CD14-positive monocyte (primary cell): ENCODE results near the gene GGA1. TPM values are rescaled to one million over a fixed set of nuclear protein-coding genes. Genes with fewer than 3 reads are reported as not detected.

Experiments
- DNase-seq, 3 donors: peaks; one replicate each; pipeline ENCODE4 v3.0.0-alpha.2; 2011 to 2022
- H2AFZ ChIP-seq: 2 replicates; pipeline ENCODE4 v1.6.0; 2012; ENCODE audit warnings: mild to moderate bottlenecking, low read depth, low read length, inconsistent platforms; ENCODE audit not compliant: insufficient read depth, poor library complexity, severe bottlenecking
- H3K27ac ChIP-seq, 2 donors: 1 replicate in 1 of 2; 2 replicates in 1 of 2; pipeline ENCODE4 v1.5.1; 2012 to 2013; ENCODE audit warnings: low read length in 2 of 2, control low read depth in 1 of 2, inconsistent platforms in 1 of 2, low read depth in 1 of 2, mild to moderate bottlenecking in 1 of 2
- H3K27me3 ChIP-seq, 2 donors: one replicate each; pipeline versions ENCODE4 v1.6.0 to v1.6.1; 2011 to 2013; ENCODE audit warnings: low read length in 2 of 2; ENCODE audit not compliant: control insufficient read depth in 2 of 2, insufficient read depth in 2 of 2
- H3K36me3 ChIP-seq, 2 donors: replicated peaks in 1 of 2; 1 replicate in 1 of 2; 2 replicates in 1 of 2; pipeline versions ENCODE4 v1.5.1 to v1.6.1; 2012 to 2013; ENCODE audit warnings: low read length in 2 of 2, control low read depth in 1 of 2, inconsistent platforms in 1 of 2, mild to moderate bottlenecking in 1 of 2; ENCODE audit not compliant: insufficient read depth in 2 of 2, control insufficient read depth in 1 of 2
- H3K4me1 ChIP-seq, 2 donors: 1 replicate in 1 of 2; 2 replicates in 1 of 2; pipeline versions ENCODE4 v1.5.1 to v1.6.1; 2012 to 2013; ENCODE audit warnings: low read length in 2 of 2, control low read depth in 1 of 2, inconsistent platforms in 1 of 2, mild to moderate bottlenecking in 1 of 2, moderate library complexity in 1 of 2; ENCODE audit not compliant: insufficient read depth in 2 of 2, control insufficient read depth in 1 of 2
- H3K4me2 ChIP-seq: replicated peaks from 2 replicates; pipeline ENCODE3; 2012; ENCODE audit warnings: low read length, moderate library complexity, mild to moderate bottlenecking; ENCODE audit not compliant: poor library complexity, severe bottlenecking; ENCODE audit errors: extremely low read depth
- H3K4me3 ChIP-seq, 3 experiments: fragments of 200-600 bp in 1 of 3; sonication (generic) in 1 of 3; replicated peaks in 1 of 3; 1 replicate in 2 of 3; 2 replicates in 1 of 3; pipeline ENCODE4 v1.5.1; 2011 to 2013; ENCODE audit warnings: low read length in 3 of 3, mild to moderate bottlenecking in 3 of 3, control low read depth in 2 of 3, low read depth in 2 of 3, inconsistent platforms in 1 of 3, moderate library complexity in 1 of 3
- H3K79me2 ChIP-seq: 2 replicates; pipeline ENCODE4 v1.6.0; 2012; ENCODE audit warnings: mild to moderate bottlenecking, control low read depth, inconsistent platforms, low read length, moderate library complexity; ENCODE audit not compliant: insufficient read depth
- H3K9ac ChIP-seq: 2 replicates; pipeline ENCODE4 v1.6.0; 2017; ENCODE audit warnings: low read length, mild to moderate bottlenecking; ENCODE audit not compliant: insufficient read depth, poor library complexity, severe bottlenecking
- H3K9me3 ChIP-seq, 2 donors: replicated peaks in 1 of 2; 1 replicate in 1 of 2; 2 replicates in 1 of 2; pipeline versions ENCODE4 v1.5.1 to v1.6.1; 2012 to 2013; ENCODE audit warnings: low read length in 2 of 2, control low read depth in 1 of 2; ENCODE audit not compliant: control insufficient read depth in 1 of 2, insufficient read depth in 1 of 2
- H4K20me1 ChIP-seq: 2 replicates; pipeline ENCODE4 v1.6.0; 2012; ENCODE audit warnings: mild to moderate bottlenecking, low read length, control low read depth, moderate library complexity; ENCODE audit not compliant: insufficient read depth
- H3K27ac Mint-ChIP-seq, 7 donors: one replicate each; pipeline ENCODE4 v1.8.0; 2020; ENCODE audit warnings: mild to moderate bottlenecking in 7 of 7, mixed read lengths in 7 of 7, moderate library complexity in 6 of 7, inconsistent platforms in 2 of 7
- H3K27me3 Mint-ChIP-seq, 3 donors: one replicate each; pipeline ENCODE4 v1.8.0; 2021 to 2022; ENCODE audit warnings: low read depth in 3 of 3, mild to moderate bottlenecking in 3 of 3, mixed read lengths in 3 of 3, moderate library complexity in 3 of 3, inconsistent platforms in 1 of 3
- H3K36me3 Mint-ChIP-seq, 2 donors: one replicate each; pipeline ENCODE4 v1.8.0; 2020; ENCODE audit warnings: mixed read lengths in 2 of 2, inconsistent platforms in 1 of 2, mild to moderate bottlenecking in 1 of 2
- H3K4me1 Mint-ChIP-seq: one replicate; pipeline ENCODE4 v1.8.0; 2020; ENCODE audit warnings: mild to moderate bottlenecking, mixed read lengths
- H3K4me3 Mint-ChIP-seq, 2 donors: one replicate each; pipeline ENCODE4 v1.8.0; 2020; ENCODE audit warnings: mild to moderate bottlenecking in 2 of 2, mixed read lengths in 2 of 2, moderate library complexity in 1 of 2
- H3K9me3 Mint-ChIP-seq, 7 donors: one replicate each; pipeline ENCODE4 v1.8.0; 2020 to 2022; ENCODE audit warnings: mixed read lengths in 7 of 7, mild to moderate bottlenecking in 6 of 7, moderate library complexity in 6 of 7, inconsistent platforms in 2 of 7
- CTCF ChIP-seq: fragments of 200-600 bp; IDR thresholded peaks from one replicate; pipeline ENCODE4 v1.8.0; 2022; ENCODE audit warnings: antibody characterized with exemption, mild to moderate bottlenecking
- WGBS: methylation state at CpG from one replicate; pipeline ENCODE4 v1.1.5; 2013; ENCODE audit warnings: missing lambda C conversion rate; ENCODE audit not compliant: insufficient coverage; 5-methylcytosine and 5-hydroxymethylcytosine counted together
- intact Hi-C, 2 donors: fragments of 100-400 bp; cut with micrococcal nuclease; formaldehyde crosslinking; loops; one replicate each; pipeline versions ENCODE4 v1.15.0 to v1.15.1; 2023
- polyA plus RNA-seq, 3 donors: library from polyadenylated mRNA; depleted of rRNA in 1 of 3; unstranded in 2 of 3; stranded (reverse) in 1 of 3; fragments of 300-500 nt in 2 of 3; fragments of >200 nt in 1 of 3; fragmentation: Illumina TruSeq in 2 of 3; gene quantifications; 1 replicate in 2 of 3; 2 replicates in 1 of 3; pipeline ENCODE4 v1.2.3, GENCODE V29; 2012 to 2021

Gene GGA1
- polyA plus RNA-seq, 3 donors = 19.8 to 91.0 (median 24.8) TPM

GRCh38 chr22:37607010-37607934, 1.4 kb upstream of the GGA1 start:
- H3K4me1 ChIP-seq = peaks cover 42 to 45% of the 10 kb centered on the region in 2 donors
- intact Hi-C loops = loop anchor here in 1 of 2 donors (5.0 kb wide), 1 partner anchor 35 kb away; no protein-coding TSS in a partner anchor
- Mint-ChIP-seq H3K9me3 (no peaks in the 10 kb centered on the region), H3K27ac (peak overlapping the region; percentile 95 to 99 (median 98)), H3K36me3 (peaks cover 2 to 6% of the 10 kb centered on the region in 2 donors), H3K4me3 (peak overlapping the region; percentile 55 to 71), H3K27me3 (peaks cover 7 to 16% (median 9%) of the 10 kb centered on the region in 3 donors), H3K4me1 (peaks cover 50% of the 10 kb centered on the region)
- H2AFZ ChIP-seq = no peak overlapping the region
- no peak overlapping the region for H3K9ac ChIP-seq
- no peaks in the 10 kb centered on the region for H3K27me3 ChIP-seq
- H3K79me2 ChIP-seq = peaks cover 32% of the 10 kb centered on the region
- peak overlapping the region in 1 of 3 experiments; percentile 30 for H3K4me3 ChIP-seq
- H3K27ac ChIP-seq = peak overlapping the region; percentile 91 to 93
- WGBS = 4% methylated on average over 13 of the region's 44 CpGs
- H4K20me1 ChIP-seq = peaks cover 3% of the 10 kb centered on the region
- H3K4me2 ChIP-seq = peak overlapping the region; percentile 76
- TF ChIP-seq CTCF = peak; percentile 100
- H3K9me3 ChIP-seq = no peaks in the 10 kb centered on the region
- H3K36me3 ChIP-seq = no peaks in the 10 kb centered on the region
- DNase-seq = peak in 2 of 3 donors; percentile 53 to 72

- Mint-ChIP-seq H3K9me3 (no peaks in the 10 kb centered on the region), H3K4me3 (peak overlapping the region; percentile 69 to 88), H3K4me1 (peaks cover 50% of the 10 kb centered on the region), H3K27ac (peak overlapping the region; percentile 95 to 99 (median 98)), H3K27me3 (peaks cover 7 to 16% (median 7%) of the 10 kb centered on the region in 3 donors), H3K36me3 (peaks cover 5 to 12% of the 10 kb centered on the region in 2 donors)
- Histone ChIP-seq H3K4me2 (peak overlapping the region; percentile 76), H3K4me3 (peak overlapping the region; percentile 16 to 81 (median 34)), H3K27ac (peak overlapping the region; percentile 91 to 93), H3K79me2 (peaks cover 37% of the 10 kb centered on the region), H3K4me1 (peaks cover 42 to 45% of the 10 kb centered on the region in 2 donors), H4K20me1 (peaks cover 3% of the 10 kb centered on the region), H3K9me3 (no peaks in the 10 kb centered on the region), H3K27me3 (no peaks in the 10 kb centered on the region), H3K9ac (peak overlapping the region; percentile 91), H3K36me3 (no peaks in the 10 kb centered on the region), H2AFZ (peak overlapping the region; percentile 47)
- intact Hi-C loops = loop anchor here in 1 of 2 donors (2.0 to 5.0 kb wide), 2 partner anchors 34 to 69 kb away; no protein-coding TSS in a partner anchor
- WGBS = 2% methylated on average over 10 of the region's 17 CpGs
- DNase-seq = no peak
- no peak for TF ChIP-seq CTCF
Observed at GRCh38 chr22:37607935-37608476, 628 bp upstream of the GGA1 start.
